IgD-negative memory B cell (primary cell): Measurements from ENCODE around the gene POPDC2. TPM values are rescaled to one million over a fixed set of nuclear protein-coding genes. Genes with fewer than 3 reads are reported as not detected.

ENCODE experiments used
- H3K27ac Mint-ChIP-seq, 3 donors: one replicate each; pipeline ENCODE4 v1.8.0; 2020 to 2022; ENCODE audit warnings: mild to moderate bottlenecking in 3 of 3, mixed read lengths in 3 of 3, moderate library complexity in 1 of 3
- H3K27me3 Mint-ChIP-seq: one replicate; pipeline ENCODE4 v1.8.0; 2021; ENCODE audit warnings: mixed read lengths
- H3K36me3 Mint-ChIP-seq: one replicate; pipeline ENCODE4 v1.8.0; 2020; ENCODE audit warnings: mild to moderate bottlenecking, mixed read lengths
- H3K4me1 Mint-ChIP-seq, 3 donors: one replicate each; pipeline ENCODE4 v1.8.0; 2020 to 2022; ENCODE audit warnings: mixed read lengths in 3 of 3, mild to moderate bottlenecking in 1 of 3
- H3K4me3 Mint-ChIP-seq, 4 donors: one replicate each; pipeline ENCODE4 v1.8.0; 2020 to 2022; ENCODE audit warnings: mild to moderate bottlenecking in 4 of 4, mixed read lengths in 4 of 4, moderate library complexity in 3 of 4
- H3K9me3 Mint-ChIP-seq, 3 donors: one replicate each; pipeline ENCODE4 v1.8.0; 2020 to 2021; ENCODE audit warnings: mixed read lengths in 3 of 3, mild to moderate bottlenecking in 1 of 3
- polyA plus RNA-seq: library from polyadenylated mRNA; unstranded; fragments of 300-500 nt; fragmentation: Illumina TruSeq; gene quantifications from one replicate; pipeline ENCODE4 v1.2.3, GENCODE V29; 2021

The POPDC2 gene
- polyA plus RNA-seq, 1 donor from 2014 or later, result 2.2 TPM

DNA sequence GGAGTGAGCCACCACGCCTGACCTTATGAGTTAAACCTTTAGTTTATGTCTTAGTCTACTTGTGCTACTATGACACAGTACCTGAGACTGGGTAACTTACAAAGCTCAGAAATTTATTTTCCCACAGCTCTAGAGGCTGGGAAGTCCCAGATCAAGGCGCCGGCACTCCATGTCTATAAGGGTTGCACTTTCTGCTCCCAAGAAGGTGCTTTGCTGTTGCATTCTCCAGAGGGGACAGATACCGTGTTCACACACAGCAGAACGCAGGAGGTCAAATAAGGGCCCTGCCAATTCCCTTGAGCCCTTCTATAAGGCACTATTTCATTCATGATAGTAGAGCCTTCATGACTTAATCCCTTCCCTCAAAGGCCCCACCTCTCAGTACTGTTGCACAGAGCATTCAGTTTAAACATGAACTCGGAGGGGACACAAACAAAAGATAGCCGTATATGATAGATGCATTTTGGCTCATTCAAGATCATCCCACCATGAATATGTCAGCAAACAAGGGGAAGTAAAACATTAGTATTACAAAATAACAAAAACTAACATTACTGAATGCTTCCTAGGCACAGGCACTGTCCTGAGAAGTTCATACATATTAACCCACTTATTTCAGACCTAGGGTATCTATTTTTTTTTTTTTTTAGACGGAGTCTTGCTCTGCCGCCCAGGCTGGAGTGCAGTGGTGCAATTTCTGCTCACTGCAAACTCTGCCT, 36.2 kb downstream of the POPDC2 start:
- Mint-ChIP-seq H3K4me3 (no peak overlapping the region), H3K9me3 (no peaks in the 10 kb centered on the region), H3K4me1 (peaks cover 33 to 35% (median 33%) of the 10 kb centered on the region in 3 donors), H3K36me3 (no peaks in the 10 kb centered on the region), H3K27ac (no peak overlapping the region), H3K27me3 (no peaks in the 10 kb centered on the region)

DNA sequence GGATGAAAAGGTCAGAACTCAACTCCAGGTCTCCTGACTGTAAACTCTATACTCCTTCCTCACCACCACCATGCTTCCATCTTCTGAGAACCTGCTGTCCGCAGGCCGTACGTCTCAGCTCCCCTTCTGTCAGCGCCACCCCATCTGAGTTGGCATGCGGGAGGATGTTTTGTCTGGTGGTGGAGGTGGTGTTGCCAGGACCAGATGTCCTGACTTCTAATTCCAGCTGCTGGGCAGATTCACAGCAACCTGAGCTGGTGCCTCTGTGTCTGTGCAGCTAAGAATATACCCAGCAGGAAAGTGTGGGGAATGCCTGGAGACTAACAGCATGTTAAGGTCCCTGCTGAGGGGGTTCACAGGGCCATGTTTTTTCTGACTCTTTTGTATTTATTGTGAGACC, 39.5 kb downstream of the POPDC2 start:
- no peak overlapping the region for H3K4me3 Mint-ChIP-seq
- H3K27me3 Mint-ChIP-seq, result peaks cover 2% of the 10 kb centered on the region
- H3K36me3 Mint-ChIP-seq, result peaks cover 2% of the 10 kb centered on the region
- H3K9me3 Mint-ChIP-seq, result no peaks in the 10 kb centered on the region
- H3K27ac Mint-ChIP-seq, result peak overlapping the region in 1 of 3 donors; percentile 81
- H3K4me1 Mint-ChIP-seq, result peaks cover 5 to 11% (median 9%) of the 10 kb centered on the region in 3 donors

DNA sequence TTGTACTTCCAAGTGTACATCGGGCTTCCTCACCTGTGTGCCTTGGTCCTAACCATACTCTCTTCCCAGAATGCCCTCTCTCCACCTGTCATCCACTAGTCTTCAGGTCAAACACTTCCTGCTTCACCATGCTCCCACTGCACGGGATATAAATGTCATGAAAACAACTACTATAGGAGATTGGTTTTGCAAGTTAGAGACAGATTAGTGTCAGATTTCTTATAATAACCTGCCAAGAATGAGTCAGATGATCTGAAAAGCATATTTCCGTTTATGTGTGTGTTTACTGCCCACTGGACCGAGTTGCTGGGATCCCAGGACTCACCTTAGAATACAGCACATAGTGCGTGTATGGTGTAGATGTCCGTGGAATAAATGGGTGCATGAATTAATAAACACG, 41.3 kb downstream of the POPDC2 start:
- H3K4me1 Mint-ChIP-seq, result peaks cover 0 to 6% (median 0%) of the 10 kb centered on the region in 3 donors
- H3K27ac Mint-ChIP-seq, result peak overlapping the region in 1 of 3 donors; percentile 10
- H3K9me3 Mint-ChIP-seq, result no peaks in the 10 kb centered on the region
- H3K4me3 Mint-ChIP-seq, result peak overlapping the region in 2 of 4 donors; percentile 2 to 13
- H3K36me3 Mint-ChIP-seq, result peaks cover 2% of the 10 kb centered on the region
- peaks cover 2% of the 10 kb centered on the region for H3K27me3 Mint-ChIP-seq

DNA sequence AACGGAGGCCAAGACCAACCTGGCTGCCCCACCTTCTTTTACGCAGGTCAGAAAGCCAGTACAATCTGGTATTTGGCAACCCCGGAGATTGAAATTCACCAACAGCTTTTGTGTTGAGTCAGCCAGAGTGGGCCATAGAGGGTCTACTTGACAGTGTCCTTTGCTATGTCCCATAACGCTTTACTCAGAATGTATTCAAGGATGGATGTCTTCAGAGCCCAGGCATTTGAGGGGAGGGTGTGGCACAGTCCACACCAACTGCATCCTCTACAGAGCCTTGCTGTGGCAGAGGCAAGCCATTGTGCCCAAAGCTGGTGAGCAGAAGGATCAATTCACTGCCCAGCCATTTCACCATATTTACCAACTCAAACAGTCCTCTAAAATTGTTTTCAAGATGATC, 44.3 kb downstream of the POPDC2 start:
- peaks cover 0 to 6% (median 0%) of the 10 kb centered on the region in 3 donors for H3K4me1 Mint-ChIP-seq
- H3K27me3 Mint-ChIP-seq, result peaks cover 2% of the 10 kb centered on the region

DNA sequence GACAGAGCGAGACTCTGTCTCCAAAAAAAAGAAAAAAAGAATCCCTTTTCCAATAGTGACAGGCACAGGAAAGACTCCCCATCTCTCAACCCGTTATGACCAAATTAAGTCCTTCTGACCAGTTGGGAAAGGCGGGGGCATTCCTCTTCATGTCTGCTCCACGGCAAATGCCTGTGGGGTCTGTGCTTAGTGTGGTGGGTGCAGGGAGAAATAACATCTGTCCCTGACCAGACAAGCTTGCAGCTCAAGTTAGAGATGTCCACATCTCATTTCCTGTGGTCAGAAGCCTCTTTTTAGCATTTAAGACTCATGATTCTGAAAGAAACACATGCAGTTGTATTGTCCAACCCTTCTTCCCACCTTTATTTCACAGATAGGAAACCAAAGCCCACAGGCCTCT, 46.5 kb downstream of the POPDC2 start:
- peaks cover 0 to 2% (median 0%) of the 10 kb centered on the region in 3 donors for H3K9me3 Mint-ChIP-seq
- peaks cover 0 to 1% (median 0%) of the 10 kb centered on the region in 3 donors for H3K4me1 Mint-ChIP-seq
- no peak overlapping the region for H3K27ac Mint-ChIP-seq
- H3K27me3 Mint-ChIP-seq, result peaks cover under 1% of the 10 kb centered on the region
- peaks cover 2% of the 10 kb centered on the region for H3K36me3 Mint-ChIP-seq
- H3K4me3 Mint-ChIP-seq, result no peak overlapping the region

More for the DNA sequence above, 44.3 kb downstream of the POPDC2 start:
- Mint-ChIP-seq H3K27ac (no peak overlapping the region), H3K36me3 (peaks cover 2% of the 10 kb centered on the region), H3K4me3 (no peak overlapping the region), H3K9me3 (peaks cover 0 to 2% (median 0%) of the 10 kb centered on the region in 3 donors)

DNA sequence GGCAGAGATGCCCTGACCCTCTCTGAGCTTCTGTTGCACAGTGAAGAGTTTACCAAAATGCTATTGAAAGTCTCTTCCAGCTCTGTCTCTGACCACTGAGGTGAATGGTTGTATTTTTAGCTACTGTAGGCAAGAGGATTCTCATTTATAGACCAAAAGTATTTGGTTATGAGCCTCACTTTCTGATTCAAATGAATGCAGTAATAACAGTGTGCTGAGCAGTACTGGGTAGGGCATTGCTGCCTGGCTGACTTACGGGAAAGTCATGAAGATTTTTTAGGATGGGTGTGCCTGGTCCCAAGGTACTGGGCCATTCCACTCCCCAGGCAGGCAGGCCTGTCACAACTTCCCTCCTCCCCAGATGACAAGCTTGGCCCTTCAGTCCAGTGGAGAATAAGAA, 47.2 kb downstream of the POPDC2 start:
- H3K9me3 Mint-ChIP-seq, result peaks cover 0 to 2% (median 0%) of the 10 kb centered on the region in 3 donors
- no peak overlapping the region for H3K4me3 Mint-ChIP-seq
- H3K4me1 Mint-ChIP-seq, result no peaks in the 10 kb centered on the region
- no peak overlapping the region for H3K27ac Mint-ChIP-seq
- peaks cover 2% of the 10 kb centered on the region for H3K36me3 Mint-ChIP-seq
- H3K27me3 Mint-ChIP-seq, result no peaks in the 10 kb centered on the region

DNA sequence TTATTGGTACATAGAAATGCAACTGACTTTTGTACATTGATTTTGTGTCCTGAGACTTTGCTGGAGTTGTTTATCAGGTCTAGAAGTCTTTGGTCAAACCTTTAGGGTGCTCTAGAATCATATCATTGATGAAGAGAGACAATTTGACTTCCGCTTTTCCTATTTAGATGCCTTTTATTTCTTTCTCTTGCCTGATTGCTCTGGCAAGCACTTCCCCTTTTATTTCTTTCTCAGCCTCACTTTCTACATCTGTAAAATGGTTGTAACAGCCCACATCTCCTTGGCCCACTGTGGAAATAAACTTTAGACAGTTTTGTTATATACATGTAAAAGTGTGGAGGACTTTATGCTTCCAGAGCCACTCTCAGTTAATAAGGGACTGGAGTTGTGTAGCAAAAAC, 48.7 kb downstream of the POPDC2 start:
- H3K4me1 Mint-ChIP-seq, result no peaks in the 10 kb centered on the region
- H3K27ac Mint-ChIP-seq, result no peak overlapping the region
- H3K36me3 Mint-ChIP-seq, result peaks cover 1% of the 10 kb centered on the region
- no peak overlapping the region for H3K4me3 Mint-ChIP-seq
- H3K9me3 Mint-ChIP-seq, result peaks cover 0 to 2% (median 0%) of the 10 kb centered on the region in 3 donors
- no peaks in the 10 kb centered on the region for H3K27me3 Mint-ChIP-seq

DNA sequence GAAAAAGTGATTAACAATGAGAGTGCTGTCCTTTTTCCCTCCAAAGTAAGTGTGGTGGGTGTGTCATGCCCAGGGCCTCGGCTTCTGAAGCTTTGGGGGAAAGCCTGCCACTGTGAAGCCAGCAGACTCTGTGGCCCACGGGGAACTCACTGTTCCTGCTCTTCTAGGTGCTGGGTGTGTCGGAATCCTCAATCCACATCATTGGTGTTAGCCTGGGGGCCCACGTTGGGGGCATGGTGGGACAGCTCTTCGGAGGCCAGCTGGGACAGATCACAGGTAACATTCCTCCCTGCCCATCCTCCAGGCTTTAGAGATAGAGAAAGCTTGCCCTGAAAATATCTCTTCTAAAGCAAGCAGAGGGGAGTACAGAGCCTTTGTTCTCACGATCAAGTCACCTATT, 51.1 kb downstream of the POPDC2 start:
- Mint-ChIP-seq H3K4me3 (no peak overlapping the region), H3K27me3 (no peaks in the 10 kb centered on the region), H3K4me1 (no peaks in the 10 kb centered on the region), H3K27ac (no peak overlapping the region), H3K36me3 (peaks cover 1% of the 10 kb centered on the region), H3K9me3 (peaks cover 0 to 2% (median 0%) of the 10 kb centered on the region in 3 donors)

DNA sequence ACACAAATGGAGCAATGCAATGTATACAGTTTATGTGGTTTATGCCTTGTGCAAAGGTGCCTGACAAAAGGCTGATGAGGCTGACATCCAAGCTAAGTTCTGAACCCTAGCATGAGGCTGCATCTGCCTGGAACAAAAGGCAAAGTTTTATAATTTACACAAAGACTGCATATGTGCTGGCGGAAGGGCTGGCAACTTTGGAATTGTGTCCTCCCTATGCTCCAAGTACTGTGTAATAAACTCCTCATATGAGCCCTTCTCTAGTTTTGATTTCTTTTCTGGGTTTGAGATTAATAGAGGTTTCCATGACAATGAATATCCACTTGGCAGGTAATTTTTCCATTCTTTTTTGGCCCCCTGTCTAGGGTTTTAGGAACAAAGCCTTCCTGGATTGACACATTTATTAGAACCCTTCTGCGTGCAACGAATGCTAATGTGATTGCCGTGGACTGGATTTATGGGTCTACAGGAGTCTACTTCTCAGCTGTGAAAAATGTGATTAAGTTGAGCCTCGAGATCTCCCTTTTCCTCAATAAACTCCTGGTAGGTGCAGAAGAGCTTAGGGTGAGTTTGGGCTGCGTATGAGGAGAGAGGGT, 51.9 kb downstream of the POPDC2 start:
- Mint-ChIP-seq H3K27me3 (no peaks in the 10 kb centered on the region), H3K4me1 (no peaks in the 10 kb centered on the region), H3K4me3 (no peak overlapping the region), H3K9me3 (peaks cover 0 to 2% (median 0%) of the 10 kb centered on the region in 3 donors), H3K36me3 (peaks cover 1% of the 10 kb centered on the region), H3K27ac (no peak overlapping the region)

DNA sequence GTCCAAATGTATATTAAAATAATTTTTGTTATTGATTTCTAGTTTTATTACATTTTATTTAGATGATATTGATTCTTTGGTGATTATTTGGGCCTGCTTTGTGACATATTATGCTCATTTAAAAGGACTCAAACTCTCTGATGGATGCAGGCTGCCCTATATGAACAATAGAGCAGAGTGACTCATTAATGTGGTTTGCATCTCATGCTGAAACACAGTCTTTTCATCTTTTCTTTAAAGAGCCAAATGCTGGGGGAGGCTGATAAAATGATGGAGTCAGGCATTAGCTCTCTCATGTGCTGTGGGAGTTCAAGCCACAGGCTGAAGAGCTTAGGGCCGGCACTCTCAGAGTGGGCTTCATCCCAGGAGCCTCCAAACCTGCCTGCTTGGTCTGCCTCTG, 55.5 kb downstream of the POPDC2 start:
- no peaks in the 10 kb centered on the region for H3K27me3 Mint-ChIP-seq
- H3K36me3 Mint-ChIP-seq, result peaks cover 1% of the 10 kb centered on the region
- no peak overlapping the region for H3K4me3 Mint-ChIP-seq
- H3K27ac Mint-ChIP-seq, result no peak overlapping the region
- peaks cover 0 to 6% (median 4%) of the 10 kb centered on the region in 3 donors for H3K4me1 Mint-ChIP-seq
- H3K9me3 Mint-ChIP-seq, result no peaks in the 10 kb centered on the region

DNA sequence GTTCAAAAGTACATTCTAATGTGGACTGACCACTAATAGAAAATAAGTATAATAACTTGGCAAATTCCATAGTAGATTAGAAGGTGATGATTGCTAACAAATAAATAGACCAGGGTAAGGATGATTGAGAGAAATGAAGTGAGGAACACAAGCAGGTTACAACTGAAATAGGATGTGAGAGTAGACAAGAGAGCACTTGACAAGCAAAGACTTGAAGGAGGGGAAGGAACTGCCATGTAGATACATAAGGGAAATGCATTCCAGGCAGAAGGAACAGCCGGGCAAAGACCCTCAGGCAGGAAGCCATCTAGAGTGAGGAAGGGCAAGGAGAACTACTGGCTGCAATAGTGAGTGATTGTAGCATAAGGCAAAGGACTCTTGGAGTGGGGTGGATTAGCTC, 57.7 kb downstream of the POPDC2 start:
- H3K9me3 Mint-ChIP-seq, result no peaks in the 10 kb centered on the region
- peaks cover 10 to 21% (median 19%) of the 10 kb centered on the region in 3 donors for H3K4me1 Mint-ChIP-seq
- no peaks in the 10 kb centered on the region for H3K27me3 Mint-ChIP-seq
- no peaks in the 10 kb centered on the region for H3K36me3 Mint-ChIP-seq
- H3K4me3 Mint-ChIP-seq, result no peak overlapping the region
- no peak overlapping the region for H3K27ac Mint-ChIP-seq

DNA sequence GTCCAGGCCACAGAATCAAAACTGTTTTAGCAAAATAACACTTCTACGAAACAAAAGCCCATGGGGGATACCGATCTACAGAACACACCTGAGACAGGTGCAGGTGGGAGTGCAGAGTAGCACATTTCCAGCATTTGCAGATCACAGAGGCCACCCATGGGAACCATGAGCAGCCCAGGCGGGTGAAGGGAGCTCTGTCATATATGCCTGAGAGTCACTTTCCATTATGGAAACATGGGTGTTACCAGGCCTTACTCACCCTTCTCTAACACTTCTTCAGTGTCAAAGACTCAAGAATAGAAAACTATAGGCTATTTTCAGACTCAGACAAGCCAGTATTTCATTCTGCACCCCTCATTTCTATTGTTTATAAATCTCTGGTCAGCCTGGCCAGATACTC, 59.2 kb downstream of the POPDC2 start:
- H3K27ac Mint-ChIP-seq, result no peak overlapping the region
- no peaks in the 10 kb centered on the region for H3K9me3 Mint-ChIP-seq
- H3K36me3 Mint-ChIP-seq, result no peaks in the 10 kb centered on the region
- peaks cover 21 to 31% (median 30%) of the 10 kb centered on the region in 3 donors for H3K4me1 Mint-ChIP-seq
- H3K4me3 Mint-ChIP-seq, result no peak overlapping the region
- no peaks in the 10 kb centered on the region for H3K27me3 Mint-ChIP-seq

DNA sequence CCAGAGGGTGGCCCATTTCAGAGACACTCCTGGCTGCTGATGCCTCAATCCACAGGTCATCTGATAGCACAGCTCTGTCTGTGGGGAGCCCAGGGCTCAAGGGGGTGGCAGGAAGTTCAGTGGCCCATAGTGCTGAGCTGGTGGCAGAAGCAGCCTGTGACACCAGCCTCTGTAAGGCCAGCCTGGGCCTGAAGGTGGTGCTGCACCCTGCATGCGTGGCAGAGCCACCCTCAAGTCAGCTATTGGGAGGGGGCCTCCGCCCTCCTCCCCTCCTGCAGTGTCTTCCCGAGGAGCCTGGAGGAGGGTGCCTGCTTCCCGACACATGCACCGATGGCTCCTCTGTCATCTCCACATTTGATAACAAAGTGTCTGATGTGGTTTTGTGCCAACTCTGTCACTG, 59.7 kb downstream of the POPDC2 start:
- no peaks in the 10 kb centered on the region for H3K9me3 Mint-ChIP-seq
- H3K27ac Mint-ChIP-seq, result no peak overlapping the region
- H3K36me3 Mint-ChIP-seq, result no peaks in the 10 kb centered on the region
- no peaks in the 10 kb centered on the region for H3K27me3 Mint-ChIP-seq
- no peak overlapping the region for H3K4me3 Mint-ChIP-seq
- peaks cover 25 to 36% (median 35%) of the 10 kb centered on the region in 3 donors for H3K4me1 Mint-ChIP-seq

DNA sequence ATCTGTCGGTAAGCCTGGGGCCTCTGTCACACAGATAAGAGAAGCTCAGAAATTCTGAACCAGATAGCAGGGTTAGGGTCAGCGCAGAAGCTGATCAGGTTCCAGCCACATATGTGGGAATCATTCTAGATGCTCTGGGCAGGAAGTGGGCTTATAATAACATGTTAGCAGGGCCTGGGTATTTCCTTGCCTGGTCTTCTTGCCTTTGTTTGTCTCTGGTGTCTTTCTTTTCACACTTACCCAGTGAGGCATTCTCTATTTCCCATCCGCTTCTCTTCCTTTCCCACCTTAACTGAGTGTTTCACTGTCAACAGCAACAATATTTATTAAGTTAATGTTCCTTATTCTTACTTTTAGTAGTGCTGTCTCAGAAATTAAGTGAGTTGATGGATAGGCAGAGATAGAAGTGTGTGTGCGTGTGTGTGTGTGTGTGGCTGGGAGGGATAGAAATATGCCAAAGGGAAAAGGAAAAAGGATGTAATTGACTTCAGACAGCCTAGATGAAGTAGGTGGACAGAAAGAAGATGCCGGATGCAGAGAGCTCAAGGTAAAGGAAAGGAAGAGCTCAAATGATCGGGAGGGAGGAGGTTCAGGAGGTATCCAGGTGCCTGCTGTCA, 60.7 kb downstream of the POPDC2 start:
- Mint-ChIP-seq H3K27ac (no peak overlapping the region), H3K27me3 (no peaks in the 10 kb centered on the region), H3K4me3 (no peak overlapping the region), H3K36me3 (no peaks in the 10 kb centered on the region), H3K9me3 (no peaks in the 10 kb centered on the region), H3K4me1 (peaks cover 26 to 37% (median 36%) of the 10 kb centered on the region in 3 donors)

DNA sequence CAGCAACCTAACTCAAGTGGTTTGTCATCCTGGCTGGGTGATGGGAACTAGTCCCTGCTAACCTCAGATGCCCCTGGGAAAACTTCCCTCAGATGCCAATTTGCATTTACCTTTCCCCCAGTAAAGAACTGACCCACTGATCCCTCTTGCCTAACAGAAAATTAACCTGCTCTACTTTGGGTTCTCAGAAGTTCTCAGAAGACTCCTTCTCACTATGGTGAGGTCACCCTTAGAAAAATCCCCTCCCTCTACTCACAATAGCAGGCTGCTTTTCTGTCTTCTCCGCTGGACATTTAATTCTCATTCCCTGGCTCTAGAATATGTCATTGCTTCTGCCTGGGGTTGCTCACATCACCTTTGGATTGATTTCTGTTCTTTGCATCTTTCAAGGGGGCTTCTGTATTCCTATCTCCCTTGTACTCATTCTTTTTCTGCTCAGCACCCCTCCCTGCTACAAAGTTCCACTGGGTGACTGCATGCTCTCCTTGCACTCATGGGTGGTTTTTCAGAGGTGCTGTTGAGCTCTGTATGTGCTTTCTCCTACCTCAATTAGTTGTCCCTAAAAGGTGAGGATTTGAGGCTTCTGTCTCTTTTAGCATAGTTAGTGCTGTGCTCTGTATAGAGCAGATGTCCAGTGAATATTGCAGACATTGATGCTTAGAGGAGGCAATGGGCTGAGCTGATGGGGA, 61.8 kb downstream of the POPDC2 start:
- Mint-ChIP-seq H3K36me3 (no peaks in the 10 kb centered on the region), H3K4me3 (no peak overlapping the region), H3K9me3 (no peaks in the 10 kb centered on the region), H3K27me3 (no peaks in the 10 kb centered on the region), H3K4me1 (peaks cover 26 to 37% (median 36%) of the 10 kb centered on the region in 3 donors), H3K27ac (peak overlapping the region in 1 of 3 donors; percentile 7)
